Glutamatergic neuron (in vitro differentiated cells): ENCODE data around the gene PXK. TPM values are rescaled to one million over a fixed set of nuclear protein-coding genes. Genes with fewer than 3 reads are reported as not detected.

Experiments used
- DNase-seq: peaks from one replicate; pipeline ENCODE4 v3.0.0; 2022
- H3K27ac Mint-ChIP-seq: one replicate; pipeline ENCODE4 v1.8.0; 2020; ENCODE audit warnings: mild to moderate bottlenecking, mixed read lengths, inconsistent platforms; ENCODE audit not compliant: unreplicated experiment
- H3K27me3 Mint-ChIP-seq: one replicate; pipeline ENCODE4 v1.8.0; 2020; ENCODE audit warnings: mild to moderate bottlenecking, moderate library complexity, mixed read lengths, inconsistent platforms; ENCODE audit not compliant: unreplicated experiment
- H3K36me3 Mint-ChIP-seq: one replicate; pipeline ENCODE4 v1.8.0; 2020; ENCODE audit warnings: mild to moderate bottlenecking, mixed read lengths, inconsistent platforms; ENCODE audit not compliant: unreplicated experiment
- H3K4me1 Mint-ChIP-seq: one replicate; pipeline ENCODE4 v1.8.0; 2020; ENCODE audit warnings: mild to moderate bottlenecking, low read depth, mixed read lengths, inconsistent platforms; ENCODE audit not compliant: unreplicated experiment
- H3K4me3 Mint-ChIP-seq: one replicate; pipeline ENCODE4 v1.8.0; 2020; ENCODE audit warnings: mild to moderate bottlenecking, mixed read lengths, inconsistent platforms; ENCODE audit not compliant: unreplicated experiment
- H3K9me3 Mint-ChIP-seq: one replicate; pipeline ENCODE4 v1.8.0; 2020; ENCODE audit warnings: mild to moderate bottlenecking, moderate library complexity, mixed read lengths, inconsistent platforms; ENCODE audit not compliant: unreplicated experiment
- CTCF ChIP-seq: fragments of 200-600 bp; sonication (generic); IDR thresholded peaks from one replicate; pipeline ENCODE4 v1.5.0; 2021; ENCODE audit not compliant: partially characterized antibody, unreplicated experiment
- total RNA-seq: library from RNA; stranded (reverse); fragmentation: NEBNext Ultra II Directional; extraction: Animal tissue kit (Norgen Biotek cat#: 25700); gene quantifications from one replicate; pipeline ENCODE4 v1.2.1, GENCODE V29; 2021; ENCODE audit not compliant: unreplicated experiment

PXK gene
- total RNA-seq, 1 donor from 2014 or later = 14.0 TPM

- no peak overlapping the region for H3K27ac Mint-ChIP-seq
- no peak for TF ChIP-seq CTCF
- DNase-seq = no peak
- no peaks in the 10 kb centered on the region for H3K36me3 Mint-ChIP-seq
- H3K4me3 Mint-ChIP-seq = no peak overlapping the region
- H3K9me3 Mint-ChIP-seq = no peaks in the 10 kb centered on the region
- peaks cover 5% of the 10 kb centered on the region for H3K27me3 Mint-ChIP-seq
- no peaks in the 10 kb centered on the region for H3K4me1 Mint-ChIP-seq
These were observed 8.0 kb downstream of the PXK start for GRCh38 chr3:58340594-58341244.

GRCh38 chr3:58341376-58341775 is 8.7 kb downstream of the PXK start:
- no peak for TF ChIP-seq CTCF
- Mint-ChIP-seq H3K4me1 (no peaks in the 10 kb centered on the region), H3K4me3 (no peak overlapping the region), H3K27me3 (peaks cover under 1% of the 10 kb centered on the region), H3K9me3 (no peaks in the 10 kb centered on the region), H3K36me3 (no peaks in the 10 kb centered on the region), H3K27ac (no peak overlapping the region)
- DNase-seq = no peak

GRCh38 chr3:58342676-58343075 is 10.0 kb downstream of the PXK start:
- TF ChIP-seq CTCF = no peak
- H3K4me1 Mint-ChIP-seq = no peaks in the 10 kb centered on the region
- H3K27me3 Mint-ChIP-seq = no peaks in the 10 kb centered on the region
- no peak for DNase-seq
- H3K9me3 Mint-ChIP-seq = no peaks in the 10 kb centered on the region
- no peaks in the 10 kb centered on the region for H3K36me3 Mint-ChIP-seq
- H3K4me3 Mint-ChIP-seq = no peak overlapping the region
- H3K27ac Mint-ChIP-seq = no peak overlapping the region

GRCh38 chr3:58345457-58345856 is 12.8 kb downstream of the PXK start:
- no peaks in the 10 kb centered on the region for H3K4me1 Mint-ChIP-seq
- no peaks in the 10 kb centered on the region for H3K27me3 Mint-ChIP-seq
- no peak overlapping the region for H3K27ac Mint-ChIP-seq
- H3K9me3 Mint-ChIP-seq = no peaks in the 10 kb centered on the region
- no peaks in the 10 kb centered on the region for H3K36me3 Mint-ChIP-seq
- no peak for DNase-seq
- TF ChIP-seq CTCF = no peak
- no peak overlapping the region for H3K4me3 Mint-ChIP-seq

- no peaks in the 10 kb centered on the region for H3K36me3 Mint-ChIP-seq
- no peaks in the 10 kb centered on the region for H3K9me3 Mint-ChIP-seq
- DNase-seq = no peak
- H3K4me3 Mint-ChIP-seq = no peak overlapping the region
- no peak for TF ChIP-seq CTCF
- no peaks in the 10 kb centered on the region for H3K4me1 Mint-ChIP-seq
- H3K27ac Mint-ChIP-seq = no peak overlapping the region
- no peaks in the 10 kb centered on the region for H3K27me3 Mint-ChIP-seq
These were observed 13.7 kb downstream of the PXK start for GRCh38 chr3:58346368-58346767.
